Measurements from ENCODE around the gene DPP6.
"Not testable (repeated sequence)": the region's sequence is repeated elsewhere in the genome, so short reads cannot be mapped to it uniquely, and the experiment has no call there.

GRCh38 chr7:154027805-154028204 is 24.4 kb upstream of the DPP6 start:
- TF ChIP-seq POLR2AphosphoS5, CTCF (IDR thresholded peaks at IDR 0.05): not testable (repeated sequence)
